Gastrocnemius medialis (tissue), 4 donors: ENCODE data around the gene RCOR1. TPM values are rescaled to one million over a fixed set of nuclear protein-coding genes. Genes with fewer than 3 reads are reported as not detected.

ENCODE experiments used
- ATAC-seq, 2 donors: fragments of 150-250 bp; one replicate each; pipeline ENCODE4 v1.9.1; 2016
- DNase-seq, 2 donors: peaks; one replicate each; pipeline ENCODE4 v3.0.0-alpha.2; 2019
- H3K27ac ChIP-seq, 4 donors: fragments of 200-600 bp; sonication (generic); 1 replicate in 1 of 4; 2 replicates in 3 of 4; pipeline ENCODE4 v1.5.1; 2016 to 2018; ENCODE audit warnings: mild to moderate bottlenecking in 2 of 4, moderate library complexity in 1 of 4
- H3K27me3 ChIP-seq, 3 donors: fragments of 200-600 bp; sonication (generic) in 2 of 3; 1 replicate in 1 of 3; 2 replicates in 2 of 3; pipeline versions ENCODE4 v1.5.1 to v1.6.0; 2016 to 2019; ENCODE audit warnings: mild to moderate bottlenecking in 1 of 3, moderate library complexity in 1 of 3
- H3K36me3 ChIP-seq, 2 donors: fragments of 200-600 bp; sonication (generic) in 1 of 2; one replicate each; pipeline ENCODE4 v1.5.1; 2017 to 2018
- H3K4me1 ChIP-seq, 2 donors: fragments of 200-600 bp; sonication (generic) in 1 of 2; one replicate each; pipeline ENCODE4 v1.5.1; 2016 to 2017; ENCODE audit warnings: mild to moderate bottlenecking in 2 of 2
- H3K4me3 ChIP-seq, 4 donors: fragments of 200-600 bp; sonication (generic) in 3 of 4; 1 replicate in 1 of 4; 2 replicates in 3 of 4; pipeline ENCODE4 v1.5.1; 2016 to 2019; ENCODE audit warnings: mild to moderate bottlenecking in 2 of 4
- H3K9me3 ChIP-seq, 3 donors: fragments of 200-600 bp; sonication (generic) in 2 of 3; 1 replicate in 1 of 3; 2 replicates in 2 of 3; pipeline ENCODE4 v1.5.1; 2016 to 2019
- POLR2A ChIP-seq, 2 donors: fragments of 450-650 bp; IDR thresholded peaks; one replicate each; pipeline ENCODE4 v1.6.1; 2017; ENCODE audit warnings: antibody characterized with exemption in 2 of 2, mild to moderate bottlenecking in 2 of 2, moderate library complexity in 2 of 2
- in situ Hi-C, 4 donors: fragments of 200-750 bp; cut with MboI; loops; one replicate each; pipeline versions ENCODE4 v1.15.0 to v1.8.0; 2017; ENCODE audit warnings: low sequenced_read_pairs in 4 of 4
- intact Hi-C: fragments of 100-400 bp; cut with DNase I; formaldehyde crosslinking; loops from one replicate; pipeline ENCODE4 v1.15.1; 2023; ENCODE audit warnings: low total_unique reads
- total RNA-seq, 4 donors: library from RNA; depleted of rRNA; stranded (reverse); fragments of >200 nt; gene quantifications; one replicate each; pipeline versions ENCODE4 v1.1.0 to v1.2.3, GENCODE V29; 2016
- TF ChIP-seq, protein P1 (sequence below), 5 experiments: fragments of 450-650 bp in 3 of 5; fragments of 200-600 bp in 2 of 5; sonication (generic) in 2 of 5; IDR thresholded peaks in 4 of 5; conservative IDR thresholded peaks in 1 of 5; 1 replicate in 4 of 5; 2 replicates in 1 of 5; pipeline ENCODE4 v1.5.1; 2016 to 2019; ENCODE audit warnings: antibody characterized with exemption in 5 of 5, mild to moderate bottlenecking in 3 of 5, moderate library complexity in 3 of 5

Gene RCOR1
- total RNA-seq, 4 donors from 2014 or later = 10.0 to 14.2 (median 12.1) TPM

DNA sequence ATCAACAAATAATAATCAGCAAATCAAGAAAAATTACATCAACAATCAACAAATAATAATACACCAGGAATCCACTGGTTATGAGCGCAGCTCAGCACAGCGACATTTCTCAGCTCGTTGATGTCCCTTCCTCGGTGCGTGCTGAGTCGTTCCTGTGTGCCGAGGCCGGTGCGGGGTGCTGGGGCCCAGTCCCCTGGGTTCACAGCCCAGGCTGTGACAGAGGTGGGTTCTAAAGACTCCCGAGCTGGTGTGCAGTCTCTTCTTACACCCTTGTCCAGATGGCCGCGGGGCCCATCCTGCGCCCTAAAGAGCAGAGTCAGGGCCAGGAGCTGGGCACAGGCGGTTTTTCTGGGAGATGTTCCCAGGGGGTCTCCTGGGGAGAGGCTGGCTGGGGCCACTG, 157.9 kb downstream of the RCOR1 start:
- no peak overlapping the region for H3K27ac ChIP-seq
- no peak for TF ChIP-seq POLR2A (IDR thresholded peaks at IDR 0.05)
- TF ChIP-seq, protein P1, sequence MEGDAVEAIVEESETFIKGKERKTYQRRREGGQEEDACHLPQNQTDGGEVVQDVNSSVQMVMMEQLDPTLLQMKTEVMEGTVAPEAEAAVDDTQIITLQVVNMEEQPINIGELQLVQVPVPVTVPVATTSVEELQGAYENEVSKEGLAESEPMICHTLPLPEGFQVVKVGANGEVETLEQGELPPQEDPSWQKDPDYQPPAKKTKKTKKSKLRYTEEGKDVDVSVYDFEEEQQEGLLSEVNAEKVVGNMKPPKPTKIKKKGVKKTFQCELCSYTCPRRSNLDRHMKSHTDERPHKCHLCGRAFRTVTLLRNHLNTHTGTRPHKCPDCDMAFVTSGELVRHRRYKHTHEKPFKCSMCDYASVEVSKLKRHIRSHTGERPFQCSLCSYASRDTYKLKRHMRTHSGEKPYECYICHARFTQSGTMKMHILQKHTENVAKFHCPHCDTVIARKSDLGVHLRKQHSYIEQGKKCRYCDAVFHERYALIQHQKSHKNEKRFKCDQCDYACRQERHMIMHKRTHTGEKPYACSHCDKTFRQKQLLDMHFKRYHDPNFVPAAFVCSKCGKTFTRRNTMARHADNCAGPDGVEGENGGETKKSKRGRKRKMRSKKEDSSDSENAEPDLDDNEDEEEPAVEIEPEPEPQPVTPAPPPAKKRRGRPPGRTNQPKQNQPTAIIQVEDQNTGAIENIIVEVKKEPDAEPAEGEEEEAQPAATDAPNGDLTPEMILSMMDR (IDR thresholded peaks at IDR 0.05 in 4 of 5, conservative IDR thresholded peaks at IDR 0.05 in 1 of 5) = no peak
- H3K4me3 ChIP-seq = no peak overlapping the region
- no peaks in the 10 kb centered on the region for H3K9me3 ChIP-seq
- intact Hi-C loops (no loop called here), in situ Hi-C loops (no loop called here)
- H3K27me3 ChIP-seq = no peaks in the 10 kb centered on the region
- DNase-seq (no peak), ATAC-seq (no peak)
- no peaks in the 10 kb centered on the region for H3K4me1 ChIP-seq
- H3K36me3 ChIP-seq = no peaks in the 10 kb centered on the region

DNA sequence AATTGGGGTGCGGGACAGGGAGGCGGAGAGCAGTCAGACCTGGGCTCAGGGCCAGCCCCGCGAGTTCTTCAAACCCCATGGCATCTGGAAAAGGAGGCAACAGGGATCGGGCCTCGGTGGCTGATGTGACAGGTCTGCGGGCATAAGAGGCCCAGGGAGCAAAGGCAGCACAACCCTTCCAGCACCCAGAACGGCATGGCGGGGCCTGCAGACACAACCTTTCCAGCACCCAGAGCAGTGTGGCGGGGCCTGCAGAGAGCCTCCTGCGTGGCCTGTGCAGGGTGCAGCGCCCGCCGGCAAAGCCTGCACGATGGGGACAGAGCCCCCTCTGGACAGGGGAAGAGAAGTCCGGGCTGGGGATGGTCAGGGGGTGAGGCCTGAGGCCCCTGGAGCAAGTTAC, 158.6 kb downstream of the RCOR1 start:
- DNase-seq = no peak
- TF ChIP-seq, protein P1 (IDR thresholded peaks at IDR 0.05 in 4 of 5, conservative IDR thresholded peaks at IDR 0.05 in 1 of 5) = no peak
- TF ChIP-seq POLR2A (IDR thresholded peaks at IDR 0.05) = no peak
- H3K4me3 ChIP-seq = no peak overlapping the region
- no peak overlapping the region for H3K27ac ChIP-seq
- intact Hi-C loops (no loop called here), in situ Hi-C loops (no loop called here)
- H3K36me3 ChIP-seq = no peaks in the 10 kb centered on the region
- H3K9me3 ChIP-seq = no peaks in the 10 kb centered on the region
- H3K27me3 ChIP-seq = no peaks in the 10 kb centered on the region
- no peaks in the 10 kb centered on the region for H3K4me1 ChIP-seq
- no peak for ATAC-seq

DNA sequence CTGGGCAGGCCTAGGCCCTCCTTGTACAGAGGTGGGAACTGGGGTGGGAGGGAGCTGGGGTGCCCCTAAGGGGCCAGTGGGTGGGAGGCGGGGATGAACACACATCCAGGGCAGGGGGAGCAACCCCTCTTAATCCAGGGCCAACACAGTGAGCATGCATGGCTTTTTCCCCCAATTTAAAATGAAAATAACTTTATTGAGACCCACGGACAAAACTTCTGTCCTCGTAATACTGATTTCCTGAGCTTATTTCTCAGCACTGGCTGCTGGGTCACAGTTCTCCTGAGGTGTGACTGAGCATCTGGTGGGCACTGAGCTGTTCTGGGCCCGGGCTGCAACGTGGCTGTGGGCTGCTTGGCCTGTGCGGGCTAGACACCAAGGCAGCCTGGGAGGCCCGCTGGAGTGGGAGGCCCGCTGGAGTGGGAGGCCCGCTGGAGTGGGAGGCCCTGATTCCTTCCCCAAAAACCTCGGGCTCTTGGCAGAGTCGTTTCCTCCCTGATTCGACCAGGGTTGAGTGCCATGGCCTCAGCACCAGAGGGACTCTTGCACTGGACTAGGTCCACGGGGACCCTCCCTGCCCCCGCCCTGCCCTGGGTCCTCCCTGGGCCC, 159.9 kb downstream of the RCOR1 start:
- ATAC-seq = no peak
- intact Hi-C loops (no loop called here), in situ Hi-C loops (no loop called here)

DNA sequence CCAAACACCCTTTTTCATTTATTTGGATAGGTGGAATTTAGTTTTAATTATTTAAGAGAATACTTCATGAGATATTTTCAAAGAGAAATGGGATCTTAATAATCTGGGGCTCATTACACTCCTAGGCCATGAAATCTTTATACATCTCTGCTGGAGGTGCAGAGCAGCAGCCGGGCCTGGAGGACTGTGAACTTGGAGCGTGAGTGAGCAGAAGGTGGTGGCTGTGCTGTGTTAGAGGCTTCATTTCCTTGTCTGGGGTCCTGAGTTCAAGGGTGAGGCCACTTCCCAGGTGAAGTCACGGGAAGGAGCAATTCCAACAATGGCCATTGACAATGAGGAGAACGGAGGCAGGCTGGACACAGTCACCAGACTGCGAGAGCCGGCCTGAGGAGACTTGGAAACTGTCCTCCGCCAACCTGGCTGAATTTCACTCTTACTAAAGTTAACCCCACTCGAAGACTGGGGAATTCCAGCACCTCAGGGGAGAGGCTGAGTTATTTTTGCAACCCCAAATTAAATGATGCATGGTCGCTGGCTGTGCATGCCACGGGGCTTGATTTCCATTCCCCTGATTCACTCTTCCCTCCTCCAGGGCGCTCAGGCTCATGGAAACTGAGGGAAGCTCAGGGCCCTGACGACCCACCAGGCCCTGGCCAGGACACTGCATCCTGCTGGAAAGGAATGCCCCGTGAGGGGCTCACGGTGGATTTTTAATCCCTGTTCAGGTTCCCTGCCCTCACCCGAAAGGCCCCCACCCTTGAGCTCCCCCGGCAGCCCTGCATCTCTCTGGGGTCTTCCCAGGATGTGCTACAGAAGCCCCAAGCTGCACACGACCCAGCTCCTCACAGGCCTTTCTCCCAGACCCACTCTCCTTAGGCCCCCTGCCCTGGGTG, 162.2 kb downstream of the RCOR1 start:
- Histone ChIP-seq H3K36me3 (no peaks in the 10 kb centered on the region), H3K27me3 (no peaks in the 10 kb centered on the region), H3K4me3 (no peak overlapping the region), H3K9me3 (no peaks in the 10 kb centered on the region), H3K4me1 (no peaks in the 10 kb centered on the region), H3K27ac (no peak overlapping the region)
- in situ Hi-C loops (no loop called here), intact Hi-C loops (no loop called here)
- DNase-seq = no peak
- TF ChIP-seq, protein P1 (IDR thresholded peaks at IDR 0.05 in 4 of 5, conservative IDR thresholded peaks at IDR 0.05 in 1 of 5) = no peak
- no peak for TF ChIP-seq POLR2A (IDR thresholded peaks at IDR 0.05)
- no peak for ATAC-seq

More for the DNA sequence above, 159.9 kb downstream of the RCOR1 start:
- Histone ChIP-seq H3K36me3 (no peaks in the 10 kb centered on the region), H3K9me3 (no peaks in the 10 kb centered on the region), H3K27ac (no peak overlapping the region), H3K4me1 (no peaks in the 10 kb centered on the region), H3K4me3 (no peak overlapping the region), H3K27me3 (no peaks in the 10 kb centered on the region)
- TF ChIP-seq, protein P1 (IDR thresholded peaks at IDR 0.05 in 4 of 5, conservative IDR thresholded peaks at IDR 0.05 in 1 of 5) = no peak
- no peak for TF ChIP-seq POLR2A (IDR thresholded peaks at IDR 0.05)
- no peak for DNase-seq
